Tibial nerve (tissue), 4 donors: ENCODE measurements around the gene RUNX2. TPM values are rescaled to one million over a fixed set of nuclear protein-coding genes. Genes with fewer than 3 reads are reported as not detected.
A peak's percentile ranks its signal among the peaks of the same experiment; 100 is the strongest.

Source experiments
- DNase-seq, 2 donors: peaks; one replicate each; pipeline ENCODE4 v3.0.0-alpha.2; 2019; ENCODE audit warnings: low spot score in 2 of 2
- H3K27ac ChIP-seq, 4 donors: fragments of 200-600 bp; sonication (generic) in 3 of 4; one replicate each; pipeline ENCODE4 v1.5.1; 2017 to 2019; ENCODE audit warnings: mild to moderate bottlenecking in 1 of 4
- H3K27me3 ChIP-seq, 2 donors: fragments of 200-600 bp; sonication (generic) in 1 of 2; one replicate each; pipeline versions ENCODE4 v1.5.1 to v1.6.0; 2017 to 2019
- H3K36me3 ChIP-seq, 3 donors: fragments of 200-600 bp; sonication (generic); one replicate each; pipeline ENCODE4 v1.5.1; 2018 to 2019
- H3K4me1 ChIP-seq, 4 donors: fragments of 200-600 bp; sonication (generic) in 3 of 4; one replicate each; pipeline ENCODE4 v1.5.1; 2017 to 2019
- H3K4me3 ChIP-seq, 4 donors: fragments of 200-600 bp; sonication (generic) in 3 of 4; one replicate each; pipeline ENCODE4 v1.5.1; 2017 to 2019; ENCODE audit warnings: mild to moderate bottlenecking in 1 of 4, moderate library complexity in 1 of 4
- H3K9me3 ChIP-seq, 4 donors: fragments of 200-600 bp; sonication (generic) in 3 of 4; one replicate each; pipeline ENCODE4 v1.5.1; 2017 to 2019
- CTCF ChIP-seq, 5 experiments: fragments of 200-600 bp in 3 of 5; fragments of 450-650 bp in 2 of 5; sonication (generic) in 3 of 5; IDR thresholded peaks; one replicate each; pipeline ENCODE4 v1.5.1; 2016 to 2019; ENCODE audit warnings: antibody characterized with exemption in 5 of 5, mild to moderate bottlenecking in 3 of 5, moderate library complexity in 2 of 5
- EP300 ChIP-seq, 2 donors: sonication (generic); formaldehyde crosslinking; IDR thresholded peaks; one replicate each; pipeline ENCODE4 v1.6.1; 2017; ENCODE audit warnings: antibody characterized with exemption in 2 of 2, mild to moderate bottlenecking in 1 of 2
- POLR2A ChIP-seq, 2 donors: fragments of 450-650 bp; IDR thresholded peaks; one replicate each; pipeline ENCODE4 v1.6.1; 2017; ENCODE audit warnings: antibody characterized with exemption in 2 of 2, mild to moderate bottlenecking in 2 of 2, moderate library complexity in 2 of 2
- WGBS, 2 donors: methylation state at CpG; one replicate each; pipeline ENCODE4 v1.1.5; 2018; 5-methylcytosine and 5-hydroxymethylcytosine counted together
- total RNA-seq, 4 donors: library from RNA; depleted of rRNA; stranded (reverse); fragments of >200 nt; gene quantifications; one replicate each; pipeline ENCODE4 v1.1.0, GENCODE V29; 2016

RUNX2 gene
- total RNA-seq, 4 donors from 2014 or later, result 6.3 to 12.3 (median 7.8) TPM

DNA sequence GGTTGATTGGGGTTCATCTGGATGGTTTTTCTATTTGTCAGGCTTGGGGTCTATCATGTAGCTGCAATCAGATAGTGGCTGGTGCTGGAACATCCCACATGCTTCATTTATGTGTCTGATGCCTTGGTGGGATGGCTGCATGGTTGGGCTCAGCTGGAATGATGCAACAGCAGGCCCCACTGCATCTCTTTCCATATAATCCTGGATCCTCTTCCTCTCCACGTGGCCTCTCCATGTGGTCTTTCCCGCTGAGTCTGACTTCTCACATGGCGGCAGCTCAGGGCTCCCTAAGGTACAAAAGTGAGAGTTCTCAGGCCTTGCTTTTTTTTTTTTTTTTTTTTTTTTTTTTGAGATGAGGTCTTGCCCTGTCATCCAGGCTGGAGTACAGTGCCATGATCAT is 114.6 kb downstream of the RUNX2 start:
- H3K27me3 ChIP-seq, result no peaks in the 10 kb centered on the region
- peaks cover 0 to 51% (median 36%) of the 10 kb centered on the region in 4 donors for H3K4me1 ChIP-seq
- no peak overlapping the region for H3K4me3 ChIP-seq
- no peaks in the 10 kb centered on the region for H3K36me3 ChIP-seq
- TF ChIP-seq CTCF (IDR thresholded peaks at IDR 0.05) (no peak), POLR2A (IDR thresholded peaks at IDR 0.05) (no peak), EP300 (IDR thresholded peaks at IDR 0.05) (no peak)
- no peak overlapping the region for H3K27ac ChIP-seq
- WGBS, 2 donors, result 89 to 93% methylated on average over 3 of the region's 3 CpGs
- H3K9me3 ChIP-seq, result no peaks in the 10 kb centered on the region
- DNase-seq, result no peak

- TF ChIP-seq POLR2A (IDR thresholded peaks at IDR 0.05) (no peak), CTCF (IDR thresholded peaks at IDR 0.05) (no peak), EP300 (IDR thresholded peaks at IDR 0.05) (no peak)
- peaks cover 0 to 4% (median 0%) of the 10 kb centered on the region in 3 donors for H3K36me3 ChIP-seq
- H3K4me1 ChIP-seq, result peaks cover 0 to 57% (median 38%) of the 10 kb centered on the region in 4 donors
- WGBS, 2 donors, result 15 to 17% methylated on average over 2 of the region's 2 CpGs
- peak overlapping the region; percentile 6 to 85 (median 73) for H3K27ac ChIP-seq
- no peaks in the 10 kb centered on the region for H3K9me3 ChIP-seq
- no peak overlapping the region for H3K4me3 ChIP-seq
- no peaks in the 10 kb centered on the region for H3K27me3 ChIP-seq
- DNase-seq, result no peak
These were observed 117.2 kb downstream of the RUNX2 start for GRCh38 chr6:45445364-45445748.

DNA sequence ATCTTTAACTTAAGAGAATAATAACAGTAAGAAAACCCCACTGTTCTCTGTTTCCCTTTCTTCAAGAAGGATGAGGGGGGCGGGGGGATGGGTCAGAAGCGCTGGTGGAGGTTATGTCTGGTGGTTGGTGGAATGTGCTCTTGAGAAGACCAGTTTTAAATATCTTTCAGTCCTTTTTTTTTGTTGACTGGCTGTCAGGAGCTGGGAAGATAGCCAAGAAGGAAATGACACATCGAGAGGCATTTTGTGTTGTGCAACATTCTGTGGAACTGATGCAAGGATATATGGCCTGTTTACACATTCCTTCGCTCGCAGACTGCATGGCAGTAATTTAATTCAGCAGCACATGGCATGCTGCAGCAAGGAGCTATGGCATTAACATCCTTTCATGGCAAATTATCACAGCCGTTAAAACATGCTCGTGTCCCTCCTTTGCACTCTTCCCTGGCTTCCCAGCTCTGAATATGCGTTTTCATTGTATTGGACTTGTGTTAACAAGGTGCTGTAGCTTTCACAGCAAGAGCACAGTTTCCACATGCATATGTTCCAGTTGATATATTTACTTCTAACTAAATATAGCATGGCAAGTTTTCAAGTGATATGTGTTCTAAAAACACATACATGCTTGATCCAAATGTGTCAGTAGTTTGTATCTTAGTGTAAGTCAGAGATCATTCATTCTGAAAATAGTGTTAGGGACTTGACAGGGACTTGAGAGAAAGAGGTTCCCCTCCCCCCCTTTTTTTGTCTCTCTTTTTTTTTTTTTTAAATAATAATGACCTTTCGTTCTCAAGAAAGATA is 117.8 kb downstream of the RUNX2 start:
- peak in 1 of 5 experiments; percentile 14 for TF ChIP-seq CTCF (IDR thresholded peaks at IDR 0.05)
- peak in 1 of 2 donors; percentile 15 for TF ChIP-seq POLR2A (IDR thresholded peaks at IDR 0.05)
- TF ChIP-seq EP300 (IDR thresholded peaks at IDR 0.05), result peak; percentile 86 to 99
- WGBS, 2 donors, result 14 to 18% methylated on average over 9 of the region's 9 CpGs
- H3K9me3 ChIP-seq, result no peaks in the 10 kb centered on the region
- H3K4me1 ChIP-seq, result peaks cover 0 to 57% (median 38%) of the 10 kb centered on the region in 4 donors
- peaks cover 0 to 9% (median 0%) of the 10 kb centered on the region in 3 donors for H3K36me3 ChIP-seq
- no peak overlapping the region for H3K4me3 ChIP-seq
- no peaks in the 10 kb centered on the region for H3K27me3 ChIP-seq
- DNase-seq, result peak; percentile 47 to 87
- H3K27ac ChIP-seq, result peak overlapping the region; percentile 6 to 85 (median 73)

DNA sequence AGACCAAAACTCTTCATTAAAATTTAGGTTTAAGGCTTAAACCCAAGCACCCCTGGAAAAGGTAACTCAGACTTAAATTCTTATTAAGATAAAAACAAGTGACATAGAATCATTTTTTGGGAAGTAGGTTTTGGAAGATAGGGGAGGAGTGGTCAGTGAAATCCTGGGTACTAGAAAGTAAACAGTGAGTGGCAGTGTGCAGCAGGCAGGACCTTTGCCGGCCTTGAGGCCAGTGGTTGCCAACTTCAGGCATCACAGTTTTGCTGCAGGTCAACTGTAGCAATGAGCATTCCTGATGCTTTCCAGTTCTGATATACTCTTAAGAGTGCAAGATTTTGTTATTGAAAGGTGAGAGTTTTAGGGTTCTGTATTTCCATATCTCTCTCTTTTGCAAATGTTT is 118.9 kb downstream of the RUNX2 start:
- no peaks in the 10 kb centered on the region for H3K9me3 ChIP-seq
- H3K36me3 ChIP-seq, result peaks cover 0 to 9% (median 0%) of the 10 kb centered on the region in 3 donors
- TF ChIP-seq POLR2A (IDR thresholded peaks at IDR 0.05) (no peak), CTCF (IDR thresholded peaks at IDR 0.05) (no peak), EP300 (IDR thresholded peaks at IDR 0.05) (no peak)
- WGBS, 2 donors, result 48 to 73% methylated on average over 1 of the region's 1 CpG
- no peak for DNase-seq
- peaks cover 0 to 57% (median 38%) of the 10 kb centered on the region in 4 donors for H3K4me1 ChIP-seq
- peak overlapping the region in 2 of 4 donors; percentile 83 to 85 for H3K27ac ChIP-seq
- H3K4me3 ChIP-seq, result no peak overlapping the region
- no peaks in the 10 kb centered on the region for H3K27me3 ChIP-seq

- H3K27ac ChIP-seq, result peak overlapping the region in 2 of 4 donors; percentile 83 to 85
- H3K36me3 ChIP-seq, result peaks cover 0 to 9% (median 0%) of the 10 kb centered on the region in 3 donors
- no peak for DNase-seq
- no peak for TF ChIP-seq POLR2A (IDR thresholded peaks at IDR 0.05)
- no peak for TF ChIP-seq EP300 (IDR thresholded peaks at IDR 0.05)
- TF ChIP-seq CTCF (IDR thresholded peaks at IDR 0.05), result no peak
- H3K9me3 ChIP-seq, result no peaks in the 10 kb centered on the region
- WGBS, 2 donors, result 33 to 38% methylated on average over 2 of the region's 2 CpGs
- H3K4me3 ChIP-seq, result no peak overlapping the region
- no peaks in the 10 kb centered on the region for H3K27me3 ChIP-seq
- H3K4me1 ChIP-seq, result peaks cover 0 to 57% (median 38%) of the 10 kb centered on the region in 4 donors
These were observed 119.6 kb downstream of the RUNX2 start for GRCh38 chr6:45447716-45448115.
